HL-60/S4 (cell line): ENCODE measurements around the gene C5orf24.
"Not testable (repeated sequence)": the region's sequence is repeated elsewhere in the genome, so short reads cannot be mapped to it uniquely, and the experiment has no call there.

Experiments
- in situ Hi-C: fragments of 300-500 bp; cut with MboI; formaldehyde crosslinking; loops from 2 replicates; pipeline ENCODE4 v1.14.3; 2022; ENCODE audit warnings: low sequenced_read_pairs

Gene C5orf24

DNA sequence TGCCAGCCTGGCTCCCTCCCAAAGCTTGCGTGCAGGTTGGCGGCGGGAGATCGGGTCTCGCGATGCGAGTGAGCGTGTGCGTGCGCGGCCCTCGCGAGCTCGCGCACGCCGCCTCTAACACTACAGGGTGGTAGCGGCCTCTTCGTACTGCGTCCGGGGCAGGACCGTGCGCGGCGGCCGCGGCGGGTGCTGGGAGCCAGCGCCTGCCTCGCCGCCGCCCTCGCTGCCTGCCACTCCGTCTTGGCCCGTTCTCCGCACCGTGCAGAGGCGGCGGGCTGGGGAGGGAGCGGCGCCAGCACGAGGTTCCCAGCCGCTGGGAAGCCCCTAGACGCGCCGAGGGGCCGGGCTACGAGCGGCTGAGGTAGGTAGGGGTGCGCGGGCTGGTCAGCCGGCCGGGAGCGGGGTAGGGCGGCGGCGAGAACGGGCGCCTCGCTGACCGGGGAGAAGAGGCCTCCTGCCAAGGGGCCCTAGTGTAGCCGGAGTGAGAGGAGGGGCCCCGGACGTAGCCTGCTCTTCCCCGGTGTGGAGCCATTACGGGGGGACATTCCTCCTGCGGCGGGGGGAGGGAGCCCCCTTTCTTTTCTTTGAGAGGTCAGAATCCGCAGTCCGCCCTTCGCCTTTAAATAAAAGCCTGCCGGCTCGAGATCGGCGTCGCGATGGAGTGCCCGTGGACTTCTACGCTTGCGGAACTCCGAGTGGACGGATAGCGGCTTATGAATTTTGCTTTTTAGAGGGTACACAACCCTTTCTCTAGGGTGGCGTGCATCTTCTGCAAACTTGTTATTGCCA, at the start of gene C5orf24:
Gene C5orf24 (plus strand): TSS at position 117 of the 789 bp plus-strand sequence. CDS start 8,933 bp downstream, outside the sequence.
- in situ Hi-C loops = no loop called here

DNA sequence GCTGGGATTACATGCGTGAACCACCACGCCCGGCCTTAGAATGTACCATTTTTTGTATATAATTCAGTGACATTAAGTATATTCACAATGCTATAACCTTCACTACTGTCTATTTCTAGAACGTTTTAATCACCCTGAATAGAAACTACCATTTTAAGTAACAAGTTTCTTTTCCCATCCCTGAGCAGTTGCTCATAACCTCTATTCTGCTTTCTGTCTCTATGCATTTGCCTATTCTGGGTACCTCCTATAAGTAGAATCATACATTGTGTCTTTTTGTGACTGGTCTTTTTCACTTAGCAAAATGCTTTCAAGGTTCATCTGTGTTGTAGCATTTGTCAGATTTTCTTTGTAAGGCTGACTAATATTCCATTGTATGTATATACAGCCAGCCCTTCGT, 47.3 kb upstream of the C5orf24 start:
- in situ Hi-C loops = no loop called here

- in situ Hi-C loops = no loop called here
Observed at GRCh38 chr5:134803821-134804220, 41.9 kb upstream of the C5orf24 start.

- in situ Hi-C loops = no loop called here
Observed at GRCh38 chr5:134813407-134813806, 32.4 kb upstream of the C5orf24 start.

GRCh38 chr5:134813827-134814226, 31.9 kb upstream of the C5orf24 start:
- in situ Hi-C loops = no loop called here

- in situ Hi-C loops = no loop called here
Observed at GRCh38 chr5:134817006-134817405, 28.8 kb upstream of the C5orf24 start.

DNA sequence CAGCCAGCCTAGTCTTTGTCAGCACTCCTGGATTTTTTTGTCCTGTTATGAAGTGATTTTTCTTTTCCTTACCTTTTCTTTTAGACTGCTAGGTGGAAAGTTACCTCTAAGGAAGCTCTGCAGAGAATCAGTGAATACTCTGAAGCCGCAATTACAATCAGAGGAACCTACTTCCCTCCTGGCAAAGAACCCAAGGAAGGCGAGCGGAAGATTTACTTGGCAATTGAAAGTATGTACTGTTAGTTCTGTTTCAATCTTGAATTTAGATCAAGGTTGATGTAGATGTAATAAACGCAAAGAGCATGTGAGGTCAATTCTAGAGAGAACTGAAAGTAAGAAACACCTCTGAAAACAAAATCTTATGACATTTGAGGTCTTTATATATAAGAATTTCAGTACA, 27.0 kb upstream of the C5orf24 start:
- in situ Hi-C loops = no loop called here

- in situ Hi-C loops = no loop called here
Observed at GRCh38 chr5:134819407-134819963, 26.3 kb upstream of the C5orf24 start.

DNA sequence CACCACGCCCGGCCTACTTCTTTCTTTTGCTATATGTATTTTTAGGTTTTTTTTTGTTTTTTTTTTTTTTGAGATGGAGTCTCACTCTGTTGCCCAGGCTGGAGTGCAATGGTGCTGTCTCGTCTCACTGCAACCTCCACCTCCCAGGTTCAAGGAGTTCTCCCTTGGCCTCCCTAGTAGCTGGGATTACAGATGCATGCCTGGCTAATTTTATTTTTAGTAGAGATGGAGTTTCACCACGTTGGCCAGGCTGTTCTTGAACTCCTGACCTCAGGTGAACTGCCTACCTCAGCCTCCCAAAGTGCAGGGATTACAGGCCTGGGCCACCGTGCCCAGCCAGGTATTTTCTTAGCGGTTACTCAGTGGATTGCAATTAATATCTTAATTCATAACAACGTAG, 23.9 kb upstream of the C5orf24 start:
- in situ Hi-C loops = no loop called here

DNA sequence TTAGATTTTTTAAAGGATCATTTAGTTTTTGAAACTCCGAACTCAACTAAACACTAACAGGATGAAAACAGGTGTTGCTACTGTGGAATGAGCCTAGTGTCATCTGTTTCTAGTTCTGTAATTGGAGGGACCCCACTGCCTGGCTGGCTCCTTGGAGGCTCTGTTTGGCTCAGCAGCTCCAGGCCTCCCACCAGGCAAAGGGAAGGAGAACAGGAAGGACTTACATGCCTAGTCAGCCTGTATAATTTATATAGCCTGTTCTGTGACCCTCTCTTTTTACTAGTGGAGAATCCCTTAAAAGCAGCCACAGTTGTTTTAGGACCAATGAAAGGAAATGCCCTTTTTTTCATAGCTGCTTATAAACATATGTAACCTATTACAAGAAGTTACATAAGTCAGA, 21.1 kb upstream of the C5orf24 start:
- in situ Hi-C loops = no loop called here

DNA sequence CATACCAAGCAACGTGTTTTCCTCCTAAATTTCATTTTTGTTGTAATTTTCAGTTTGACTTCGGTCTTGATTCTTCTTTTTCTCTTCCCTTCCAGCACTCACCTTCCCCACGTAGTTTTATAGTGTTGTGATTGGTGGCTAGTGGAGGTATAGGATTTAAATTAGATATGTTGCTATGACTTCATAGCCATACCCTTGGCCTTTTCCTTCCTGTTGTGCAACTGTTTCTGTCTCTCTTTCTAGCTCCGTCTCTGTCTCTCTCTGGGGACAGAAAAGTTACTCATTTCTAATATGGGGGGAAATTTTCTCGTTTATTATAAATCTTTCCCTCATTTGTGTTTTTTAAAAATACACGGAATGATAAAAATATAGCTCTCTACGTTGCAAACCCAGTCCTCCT, 20.6 kb upstream of the C5orf24 start:
- in situ Hi-C loops = no loop called here

GRCh38 chr5:134833340-134834032, 12.3 kb upstream of the C5orf24 start:
- in situ Hi-C loops = no loop called here

GRCh38 chr5:134835623-134836022, 10.1 kb upstream of the C5orf24 start:
- in situ Hi-C loops = no loop called here

GRCh38 chr5:134837530-134838181, 8.1 kb upstream of the C5orf24 start:
- in situ Hi-C loops = no loop called here

- in situ Hi-C loops = not testable (repeated sequence)
Observed at GRCh38 chr5:134838361-134838760, 7.4 kb upstream of the C5orf24 start.

DNA sequence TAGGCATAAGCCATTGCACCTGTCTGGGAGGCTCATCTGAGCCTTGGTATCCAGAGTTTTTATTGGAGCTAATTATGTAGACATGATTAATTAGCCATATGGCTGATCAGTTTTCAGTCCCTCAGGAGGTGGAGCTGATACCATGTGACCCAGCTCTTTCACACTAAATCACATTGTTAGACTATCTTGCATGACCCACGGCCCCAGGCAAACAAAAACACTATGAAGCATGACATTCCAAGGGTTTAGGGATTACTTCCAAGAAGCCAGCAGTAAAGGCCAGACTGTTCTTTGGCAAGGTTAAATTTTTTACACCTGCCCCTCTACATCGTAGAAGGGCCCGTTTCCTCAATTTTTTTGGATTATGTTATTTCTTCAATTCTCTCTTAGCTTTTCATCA, 5.0 kb upstream of the C5orf24 start:
- in situ Hi-C loops = no loop called here

DNA sequence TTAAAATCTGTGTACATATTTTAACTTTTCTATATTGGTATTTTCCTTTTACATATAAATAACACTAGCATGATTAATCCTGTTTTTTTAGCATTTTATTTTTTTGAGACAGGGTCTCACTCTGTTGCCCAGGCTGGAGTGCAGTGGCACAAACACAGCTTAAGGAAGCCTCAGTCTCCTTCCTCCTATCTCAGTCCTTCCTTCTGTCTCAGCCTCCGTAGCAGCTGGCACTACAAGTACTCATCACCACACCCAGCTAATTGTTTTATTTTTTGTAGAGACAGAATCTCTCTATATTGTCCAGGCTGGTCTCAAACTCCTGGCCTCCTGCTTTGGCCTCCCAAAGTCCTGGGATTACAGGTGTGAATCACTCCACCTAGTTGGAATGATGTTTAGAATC, 1.5 kb upstream of the C5orf24 start:
- in situ Hi-C loops = no loop called here

DNA sequence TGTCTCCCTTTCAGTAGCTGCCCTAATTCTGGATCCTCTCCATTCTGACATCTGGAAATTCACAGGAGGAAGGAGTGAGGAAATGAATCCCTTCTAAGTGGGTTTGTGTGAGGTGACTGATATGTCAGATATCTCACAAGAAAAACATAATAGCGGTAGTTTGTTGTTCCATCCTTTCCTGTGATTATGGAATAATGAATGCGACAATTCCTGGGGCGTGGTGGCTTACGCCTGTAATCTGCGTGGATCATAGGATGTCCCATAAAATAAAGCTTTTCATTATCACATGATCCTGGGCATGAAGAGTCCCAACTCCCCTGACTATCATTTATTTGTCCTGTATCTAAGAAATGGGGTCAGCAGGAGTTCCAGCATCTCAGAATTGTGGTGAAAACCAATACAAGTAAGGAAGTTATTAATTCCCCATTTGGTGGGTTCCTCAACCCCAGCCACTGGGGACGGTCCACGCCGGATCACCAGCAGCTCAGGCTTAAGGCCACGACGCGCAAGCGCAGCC, 375 bp upstream of the C5orf24 start:
- in situ Hi-C loops = no loop called here

- in situ Hi-C loops = no loop called here
Observed at GRCh38 chr5:134846641-134846960, 833 bp downstream of the C5orf24 start.

DNA sequence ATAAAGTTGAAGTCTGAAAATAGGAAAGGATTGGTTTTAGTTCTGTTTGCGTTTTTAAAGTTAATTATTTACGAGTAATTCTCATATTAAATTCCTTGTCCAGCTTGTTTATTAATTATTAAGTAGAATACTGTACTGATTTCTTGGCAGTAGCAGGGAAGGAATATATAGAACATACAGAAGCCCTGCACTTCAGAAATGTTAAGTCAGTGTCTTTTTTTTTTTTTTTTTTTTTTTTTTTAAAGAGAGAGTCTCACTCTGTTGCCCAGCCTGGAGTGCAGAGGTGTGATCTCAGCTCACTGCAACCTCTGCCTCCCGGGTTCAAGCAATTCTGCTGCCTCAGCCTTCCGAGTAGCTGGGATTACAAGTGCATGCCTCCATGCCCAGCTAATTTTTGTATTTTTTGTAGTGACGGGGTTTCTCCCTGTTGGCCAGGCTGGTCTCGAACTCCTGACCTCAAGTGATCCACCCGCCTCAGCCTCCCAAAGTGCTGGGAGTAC, 3.7 kb downstream of the C5orf24 start:
- in situ Hi-C loops = not testable (repeated sequence)

GRCh38 chr5:134851307-134851923, 5.6 kb downstream of the C5orf24 start:
- in situ Hi-C loops = no loop called here
